A549 (cell line): ENCODE measurements around the gene CYFIP2. TPM values are rescaled to one million over a fixed set of nuclear protein-coding genes. Genes with fewer than 3 reads are reported as not detected.

Source experiments
- ATAC-seq, 2 experiments: fragments of 200-7000 bp in 1 of 2; fragments of >200 bp in 1 of 2; cut with Nextera tagmentation in 1 of 2; cut with Tn5 transposase in 1 of 2; 3 replicates each; pipeline versions ENCODE4 v1.8.0 to v1.9.1; 2018 to 2020; ENCODE audit warnings: mild to moderate bottlenecking in 1 of 2, moderate library complexity in 1 of 2
- CTCF ChIA-PET: fragments of 300-600 bp; sonication (Branson Sonifier 250); formaldehyde crosslinking; extraction: SDS; loops from one replicate; lab custom pipeline; 2021; ENCODE audit warnings: antibody characterized with exemption, inconsistent platforms; lab: Yijun Ruan, JAX
- POLR2A ChIA-PET: fragments of 350-600 bp; formaldehyde crosslinking; extraction: SDS; loops from one replicate; lab custom pipeline; 2021; ENCODE audit warnings: antibody characterized with exemption, inconsistent platforms; lab: Yijun Ruan, JAX
- DNase-seq, 2 experiments: peaks; one replicate each; pipeline versions ENCODE4 v3.0.0 to v3.0.0-alpha.2; 2011 to 2016; ENCODE audit warnings: low read depth in 1 of 2, low spot score in 1 of 2
- FAIRE-seq: peaks from 2 replicates; lab custom pipeline; 2011; peaks lifted over from hg19 to GRCh38; lab: Jason Lieb, UNC
- H3K27ac ChIP-seq, 2 experiments: fragments of >200 bp; sonication (Bioruptor Twin); formaldehyde crosslinking; 3 replicates each; pipeline ENCODE4 v1.5.1; 2016 to 2017
- H3K4me1 ChIP-seq: fragments of >200 bp; sonication (Bioruptor Twin); formaldehyde crosslinking; 3 replicates; pipeline ENCODE4 v1.6.1; 2016
- H3K4me2 ChIP-seq: fragments of >200 bp; sonication (Bioruptor Twin); formaldehyde crosslinking; 3 replicates; pipeline ENCODE4 v1.6.1; 2016
- H3K4me3 ChIP-seq: fragments of >200 bp; sonication (Bioruptor Twin); formaldehyde crosslinking; 3 replicates; pipeline ENCODE4 v1.5.1; 2016
- H3K9me3 ChIP-seq: fragments of >200 bp; sonication (Bioruptor Twin); formaldehyde crosslinking; 3 replicates; pipeline ENCODE4 v1.6.1; 2016
- BCL3 ChIP-seq: fragments of >200 bp; sonication (Bioruptor Twin); formaldehyde crosslinking; IDR thresholded peaks from 3 replicates; pipeline ENCODE4 v1.6.1; 2016
- CBX8 ChIP-seq: fragments of 200-600 bp; sonication (generic); IDR thresholded peaks from 2 replicates; pipeline ENCODE4 v1.6.1; 2016
- CEBPB ChIP-seq, 2 experiments: fragments of >200 bp in 1 of 2; sonication (Bioruptor Twin) in 1 of 2; formaldehyde crosslinking in 1 of 2; IDR thresholded peaks; 2 replicates each; pipeline ENCODE4 v1.6.1; 2012 to 2016
- ESRRA ChIP-seq: fragments of 150-350 bp; IDR thresholded peaks from 2 replicates; pipeline ENCODE4 v1.6.1; 2014; ENCODE audit warnings: mild to moderate bottlenecking, low read length, borderline replicate concordance
- HEYL ChIP-seq: fragments of 250-450 bp; sonication (Bioruptor Pico); IDR thresholded peaks from 2 replicates; pipeline ENCODE4 v1.8.0; 2021; ENCODE audit warnings: mild to moderate bottlenecking, moderate library complexity
- HMGXB4 ChIP-seq: fragments of 250-450 bp; sonication (Bioruptor Pico); IDR thresholded peaks from 2 replicates; pipeline ENCODE4 v1.5.0; 2021; ENCODE audit warnings: mild to moderate bottlenecking, moderate library complexity, borderline replicate concordance
- HOXA7 ChIP-seq: fragments of 250-450 bp; sonication (Bioruptor Pico); IDR thresholded peaks from 2 replicates; pipeline ENCODE4 v1.5.0; 2020; ENCODE audit warnings: mild to moderate bottlenecking, moderate library complexity
- MYC ChIP-seq: IDR thresholded peaks from 2 replicates; pipeline ENCODE4 v1.6.1; 2012; ENCODE audit warnings: mild to moderate bottlenecking, inconsistent platforms, low read length, improper control_type of control experiment, borderline replicate concordance
- NPAS2 ChIP-seq: fragments of 250-450 bp; sonication (Bioruptor Pico); IDR thresholded peaks from 2 replicates; pipeline ENCODE4 v1.8.0; 2022; ENCODE audit warnings: mild to moderate bottlenecking, moderate library complexity, borderline replicate concordance
- PHF8 ChIP-seq: fragments of 200-600 bp; sonication (generic); IDR thresholded peaks from 2 replicates; pipeline ENCODE4 v1.6.1; 2016; ENCODE audit warnings: low read depth, mild to moderate bottlenecking, antibody characterized with exemption, moderate library complexity, borderline replicate concordance
- POLR2A ChIP-seq: IDR thresholded peaks from 2 replicates; pipeline ENCODE4 v1.6.1; 2012; ENCODE audit warnings: mild to moderate bottlenecking, low read length
- POLR2AphosphoS2 ChIP-seq: conservative IDR thresholded peaks from 2 replicates; pipeline ENCODE4 v1.6.1; 2012; ENCODE audit warnings: low read length, improper control_type of control experiment, inconsistent platforms
- RNF2 ChIP-seq: fragments of 200-600 bp; sonication (generic); IDR thresholded peaks from 2 replicates; pipeline ENCODE4 v1.6.1; 2016; ENCODE audit warnings: low read depth, mild to moderate bottlenecking, antibody characterized with exemption, moderate library complexity, borderline replicate concordance
- SMC3 ChIP-seq: fragments of >200 bp; sonication (Bioruptor Twin); formaldehyde crosslinking; IDR thresholded peaks from 3 replicates; pipeline ENCODE4 v1.6.1; 2018; ENCODE audit warnings: inconsistent platforms
- TFCP2L1 ChIP-seq: fragments of 250-450 bp; sonication (Bioruptor Pico); IDR thresholded peaks from 2 replicates; pipeline ENCODE4 v1.5.0; 2021; ENCODE audit warnings: mild to moderate bottlenecking
- ZFP36 ChIP-seq: fragments of 450-650 bp; IDR thresholded peaks from 2 replicates; pipeline ENCODE4 v1.6.1; 2014; ENCODE audit warnings: borderline replicate concordance; ENCODE audit not compliant: partially characterized antibody
- ZNF302 ChIP-seq: fragments of 250-450 bp; sonication (Bioruptor Pico); IDR thresholded peaks from 2 replicates; pipeline ENCODE4 v1.9.0; 2021; ENCODE audit warnings: inconsistent platforms, mild to moderate bottlenecking, moderate library complexity
- WGBS: methylation state at CpG from one replicate; pipeline ENCODE4 v1.1.6; 2017; ENCODE audit errors: missing lambda C conversion rate; 5-methylcytosine and 5-hydroxymethylcytosine counted together
- polyA plus RNA-seq, 4 experiments: library from polyadenylated mRNA; depleted of rRNA in 3 of 4; stranded (reverse); fragments of >200 nt; fragmentation: RNase III in 1 of 4; extraction: RNeasy Plus Mini Kit Qiagen cat#74134 plus additional on column Dnase treatment in 1 of 4; gene quantifications; 2 replicates in 3 of 4; 3 replicates in 1 of 4; pipeline ENCODE4 v1.2.3, GENCODE V29; 2011 to 2017
- TF ChIP-seq, protein P1 (sequence below): IDR thresholded peaks from 2 replicates; pipeline ENCODE4 v1.6.1; 2012
- TF ChIP-seq, protein P2 (sequence below): fragments of 150-350 bp; IDR thresholded peaks from 2 replicates; pipeline ENCODE4 v1.6.1; 2014; ENCODE audit warnings: low read depth, mild to moderate bottlenecking, low read length

Gene CYFIP2
- polyA plus RNA-seq, 2 of the 4 experiments (the other 2 are of a cell fraction) = 9.0 to 18.6 TPM

DNA sequence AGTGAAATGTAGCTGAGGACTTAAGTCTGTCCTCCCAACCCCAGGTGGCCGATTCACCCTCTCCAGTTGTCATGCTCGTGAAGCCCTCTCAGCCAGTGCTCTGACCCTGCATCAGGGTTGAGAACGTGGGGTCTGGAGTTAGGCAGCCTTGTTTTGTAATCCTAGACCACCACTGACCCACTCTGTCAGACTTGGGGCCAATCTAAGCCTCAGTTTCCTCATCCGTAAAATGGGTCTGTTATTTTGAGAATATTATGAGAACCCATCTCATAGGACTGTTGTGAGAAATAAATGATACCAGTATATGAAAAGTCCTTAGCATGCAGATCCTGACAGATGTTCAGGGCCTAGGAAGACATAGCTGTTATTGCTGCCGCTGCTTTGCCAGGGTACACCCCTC is 37.1 kb downstream of the CYFIP2 start (continued):
- TF ChIP-seq ZFP36 = no peak
- no peak for TF ChIP-seq HMGXB4
- TF ChIP-seq HEYL (CRISPR knock-in tag) = no peak
- TF ChIP-seq CBX8 = no peak
- no peak for TF ChIP-seq CEBPB (IDR thresholded peaks at IDR 0.05)
- TF ChIP-seq ZNF302 (CRISPR knock-in tag) = no peak
- TF ChIP-seq, all 56 proteins: peak for 0

DNA sequence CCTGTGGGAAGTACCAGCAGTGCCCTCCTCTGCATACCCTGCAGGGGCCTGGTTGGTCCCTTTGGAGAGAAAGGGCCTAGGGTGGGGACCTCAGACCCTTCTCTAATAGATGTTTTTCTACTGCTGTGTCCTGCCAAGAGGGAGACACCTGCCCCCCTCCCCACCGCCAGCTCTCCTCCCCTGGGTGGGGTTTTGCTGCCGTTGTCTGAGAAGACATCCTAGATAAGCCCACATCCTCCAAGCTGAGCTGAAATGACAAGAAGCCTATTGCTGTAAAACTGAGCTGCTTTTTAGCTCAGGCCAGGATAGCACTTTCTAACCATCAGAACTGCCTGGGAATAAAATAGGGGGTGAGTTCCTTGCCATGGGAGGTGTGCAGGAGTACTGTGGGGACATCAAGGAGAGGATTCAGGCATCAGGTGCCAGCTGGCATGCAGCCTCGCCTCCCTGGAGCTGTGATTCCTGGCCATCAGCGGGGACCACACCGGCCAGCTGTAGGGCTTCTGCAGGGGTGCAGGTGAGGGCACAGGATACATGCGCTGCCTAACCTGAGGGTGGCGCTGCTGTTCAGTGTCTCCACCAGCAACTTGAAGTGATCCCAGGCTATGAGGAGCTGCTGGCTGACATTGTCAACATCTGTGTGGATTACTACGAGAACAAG is 37.9 kb downstream of the CYFIP2 start:
- WGBS = 90% methylated on average over 7 of the region's 8 CpGs
- ATAC-seq = peak; percentile 26 to 75; a peak in 4 of 6 replicates
- Histone ChIP-seq H3K27ac (no peak overlapping the region), H3K9me3 (no peaks in the 10 kb centered on the region), H3K4me1 (no peaks in the 10 kb centered on the region), H3K4me3 (no peak overlapping the region), H3K4me2 (no peak overlapping the region)
- ChIA-PET POLR2A (no interaction called here), CTCF (interaction anchor here (0.6 to 2.7 kb wide), 6 partner anchors 9 to 1627 kb away, joined by 3 to 16 read pairs (median 4); no protein-coding TSS in a partner anchor)
- TF ChIP-seq HOXA7 (CRISPR knock-in tag) (no peak), SMC3 (no peak), RNF2 (no peak), HEYL (CRISPR knock-in tag) (no peak)
- peak in 1 of 2 experiments; percentile 17 for DNase-seq
- no peak for FAIRE-seq

DNA sequence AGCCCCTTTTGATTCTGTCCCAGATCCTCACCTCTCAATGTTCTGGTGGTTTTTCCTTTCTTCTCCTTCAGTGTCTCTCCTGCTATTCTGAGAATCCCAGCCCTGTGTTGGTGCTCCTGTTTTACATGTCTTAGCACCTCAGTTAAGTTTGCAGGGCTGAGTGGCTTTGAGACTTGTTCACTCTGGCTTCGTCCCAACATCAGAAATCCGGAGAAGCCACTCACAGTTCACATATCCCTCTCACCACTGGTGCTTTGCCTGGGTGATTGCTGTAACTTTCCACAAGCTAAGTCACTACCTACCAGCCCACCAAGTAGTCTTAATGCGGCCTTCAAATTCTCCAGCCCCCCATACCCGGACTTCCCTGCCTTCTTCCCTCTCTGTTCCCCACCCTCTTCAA is 40.2 kb downstream of the CYFIP2 start:
- no peak for TF ChIP-seq NPAS2 (CRISPR knock-in tag)
- no peak for TF ChIP-seq POLR2AphosphoS2
- no peak for TF ChIP-seq BCL3
- TF ChIP-seq PHF8 = no peak
- TF ChIP-seq, protein P1, sequence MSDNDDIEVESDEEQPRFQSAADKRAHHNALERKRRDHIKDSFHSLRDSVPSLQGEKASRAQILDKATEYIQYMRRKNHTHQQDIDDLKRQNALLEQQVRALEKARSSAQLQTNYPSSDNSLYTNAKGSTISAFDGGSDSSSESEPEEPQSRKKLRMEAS = no peak
- H3K27ac ChIP-seq = no peak overlapping the region
- no peak for FAIRE-seq
- DNase-seq = no peak
- H3K9me3 ChIP-seq = no peaks in the 10 kb centered on the region
- H3K4me2 ChIP-seq = no peak overlapping the region
- POLR2A ChIA-PET = no interaction called here
- H3K4me1 ChIP-seq = no peaks in the 10 kb centered on the region
- CTCF ChIA-PET = interaction anchor here (0.9 to 3.3 kb wide), 2 partner anchors 15 to 157 kb away, joined by 3 to 13 read pairs; no protein-coding TSS in a partner anchor
- no peak overlapping the region for H3K4me3 ChIP-seq
- WGBS = 83% methylated on average over 4 of the region's 4 CpGs
- no peak for ATAC-seq

- no peak for DNase-seq
- Histone ChIP-seq H3K4me1 (no peaks in the 10 kb centered on the region), H3K27ac (no peak overlapping the region), H3K4me2 (no peak overlapping the region), H3K4me3 (no peak overlapping the region), H3K9me3 (no peaks in the 10 kb centered on the region)
- POLR2A ChIA-PET = no interaction called here
- no peak for FAIRE-seq
- no peak for ATAC-seq
- CTCF ChIA-PET = interaction anchor here (1.0 to 3.5 kb wide), 3 partner anchors 33 to 158 kb away, joined by 4 to 27 read pairs (median 13); no protein-coding TSS in a partner anchor
- WGBS = 81% methylated on average over 10 of the region's 10 CpGs
- TF ChIP-seq POLR2A (no peak), TFCP2L1 (no peak), MYC (no peak), ESRRA (no peak), CEBPB (IDR thresholded peaks at IDR 0.05) (no peak)
- TF ChIP-seq, protein P2, sequence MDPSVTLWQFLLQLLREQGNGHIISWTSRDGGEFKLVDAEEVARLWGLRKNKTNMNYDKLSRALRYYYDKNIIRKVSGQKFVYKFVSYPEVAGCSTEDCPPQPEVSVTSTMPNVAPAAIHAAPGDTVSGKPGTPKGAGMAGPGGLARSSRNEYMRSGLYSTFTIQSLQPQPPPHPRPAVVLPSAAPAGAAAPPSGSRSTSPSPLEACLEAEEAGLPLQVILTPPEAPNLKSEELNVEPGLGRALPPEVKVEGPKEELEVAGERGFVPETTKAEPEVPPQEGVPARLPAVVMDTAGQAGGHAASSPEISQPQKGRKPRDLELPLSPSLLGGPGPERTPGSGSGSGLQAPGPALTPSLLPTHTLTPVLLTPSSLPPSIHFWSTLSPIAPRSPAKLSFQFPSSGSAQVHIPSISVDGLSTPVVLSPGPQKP = no peak
Observed at GRCh38 chr5:157306692-157307471, 41.0 kb downstream of the CYFIP2 start.
